HG02623 (cell line): ENCODE data around the gene RBMS3.

Experiments
- ATAC-seq: cut with Tn5 transposase; IDR thresholded peaks from one replicate; pipeline ENCODE4 v1.9.1; 2021; ENCODE audit warnings: moderate library complexity; ENCODE audit not compliant: unreplicated experiment

Gene RBMS3

DNA sequence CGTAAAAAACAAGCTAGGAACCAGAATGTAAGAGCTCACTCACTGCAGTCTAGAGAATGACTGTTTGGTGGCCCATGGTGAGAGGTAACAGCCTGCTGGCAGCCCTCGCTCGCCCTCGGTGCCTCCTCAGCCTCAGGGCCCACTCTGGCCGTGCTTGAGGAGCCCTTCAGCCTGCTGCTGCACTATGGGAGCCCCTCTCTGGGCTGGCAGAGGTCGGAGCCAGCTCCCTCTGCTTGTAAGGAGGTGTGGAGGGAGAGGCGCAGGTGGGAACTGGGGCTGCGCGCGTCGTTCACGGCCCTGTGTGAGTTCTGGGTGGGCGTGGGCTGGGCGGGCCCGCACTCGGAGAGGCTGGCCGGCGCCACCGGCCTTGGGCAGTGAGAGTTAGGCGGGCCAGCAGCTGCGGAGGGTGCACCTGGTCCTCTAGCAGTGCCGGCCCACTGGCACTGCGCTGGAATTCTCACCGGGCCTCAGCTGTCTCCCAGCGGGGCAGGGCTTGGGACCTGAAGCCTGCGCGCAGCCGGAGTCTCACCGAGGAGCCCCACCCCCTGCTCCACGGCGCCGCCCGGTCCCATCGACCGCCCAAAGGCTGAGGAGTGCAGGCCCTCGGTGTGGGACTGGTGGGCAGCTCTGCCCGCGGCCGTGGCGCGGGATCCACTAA is 420.6 kb downstream of the RBMS3 start:
- no peak for ATAC-seq

DNA sequence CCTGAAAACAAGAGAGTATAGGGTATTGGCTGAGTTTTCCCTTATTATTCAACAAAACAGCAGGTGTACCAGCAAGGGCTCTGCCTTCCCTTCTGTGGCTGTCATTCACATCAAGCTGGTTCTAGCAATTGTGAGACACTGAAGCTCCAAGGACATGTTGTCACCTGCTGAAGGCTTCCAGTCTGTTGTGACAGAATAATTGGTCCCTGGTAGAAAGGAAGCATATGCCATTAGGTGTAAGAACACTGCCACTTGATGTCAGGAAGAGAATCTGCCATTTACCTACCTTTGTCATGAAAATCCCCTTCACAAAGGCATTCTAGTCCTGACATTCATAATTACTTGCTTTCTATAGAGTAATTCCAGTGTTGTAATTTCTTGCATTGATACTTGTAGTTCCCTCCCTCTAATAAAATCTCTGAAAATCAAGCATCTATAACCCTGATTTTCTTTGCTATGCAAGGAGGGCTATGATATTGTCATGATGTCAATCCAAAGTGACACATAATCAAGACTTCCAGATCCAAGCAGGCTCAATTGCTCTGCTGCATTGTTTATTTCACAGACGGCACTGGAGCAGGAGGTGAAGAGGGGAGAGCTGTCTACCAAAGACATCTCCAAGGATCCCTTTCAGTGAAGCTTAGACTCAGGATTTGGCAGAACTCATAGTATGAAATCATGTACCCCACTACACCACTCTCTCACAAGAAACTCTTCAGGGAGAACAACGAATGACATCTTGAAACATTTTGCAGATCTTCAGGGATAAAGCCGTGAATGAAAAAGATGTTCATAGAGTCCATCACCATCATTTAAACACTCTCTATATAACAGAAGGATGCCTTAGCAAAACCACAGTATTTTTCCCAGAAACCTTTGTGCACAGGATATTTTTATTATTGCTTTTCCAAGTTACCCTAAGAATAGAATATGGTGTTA is 425.3 kb downstream of the RBMS3 start:
- ATAC-seq: no peak

DNA sequence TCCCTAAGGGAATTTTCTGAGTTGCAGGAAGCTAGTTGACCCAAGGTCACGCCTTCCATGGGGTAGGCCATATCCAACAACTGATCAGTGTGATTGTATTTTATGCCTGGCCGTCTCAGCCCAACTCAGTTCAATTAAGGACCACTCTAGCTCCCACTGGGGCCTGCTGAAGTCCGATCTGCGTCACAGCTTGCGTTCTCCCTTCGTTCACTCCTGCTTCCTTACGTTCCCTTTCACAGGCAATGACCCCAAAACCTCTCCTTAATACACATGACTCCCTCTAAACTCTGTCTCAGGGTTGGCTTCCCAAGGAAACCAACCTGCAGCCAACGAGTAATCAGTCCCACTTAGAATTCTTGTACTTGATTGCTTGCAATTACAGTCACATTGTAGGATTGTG is 428.0 kb downstream of the RBMS3 start:
- no peak for ATAC-seq

DNA sequence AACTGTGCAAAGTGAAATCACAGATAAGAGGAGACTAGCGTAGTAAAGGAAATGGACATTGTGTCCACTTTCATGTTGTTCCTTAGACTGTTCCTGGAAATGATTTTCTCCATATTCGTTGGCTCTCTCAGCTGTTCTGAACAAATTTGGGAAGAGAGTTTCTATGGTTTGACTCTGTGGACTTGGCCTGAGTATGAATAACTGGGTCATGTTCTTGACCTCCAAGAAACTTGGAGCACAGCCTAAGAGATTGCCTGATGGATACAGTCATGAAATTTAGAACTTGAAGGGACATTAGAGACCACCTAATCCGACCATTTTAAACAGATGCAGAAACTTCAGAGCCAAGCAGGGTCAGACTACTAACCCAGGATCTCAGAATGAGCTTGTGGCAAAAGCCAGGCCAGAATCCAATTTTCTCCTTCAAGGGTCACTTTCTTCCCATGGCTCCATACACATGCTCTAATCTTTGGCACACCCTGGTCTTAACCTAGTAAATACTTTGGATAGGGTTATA is 430.4 kb downstream of the RBMS3 start:
- ATAC-seq: no peak

DNA sequence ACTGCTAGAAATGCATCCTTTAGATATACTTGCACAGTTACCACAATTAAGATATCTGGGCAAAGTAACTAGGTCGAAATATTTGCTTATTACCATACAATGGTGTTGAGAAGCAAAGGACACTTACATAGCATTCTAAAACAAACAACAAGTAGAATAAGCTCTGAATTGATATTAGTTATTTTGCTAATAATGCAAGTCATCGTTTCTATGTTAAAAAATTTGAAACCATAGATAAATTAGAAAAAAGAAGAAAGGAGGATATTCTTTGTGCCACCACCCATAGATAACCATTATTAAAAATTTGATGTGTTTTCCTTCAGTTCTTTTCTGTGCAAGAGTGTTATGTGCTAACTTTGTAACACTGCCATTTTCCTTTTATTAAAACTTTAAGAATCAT is 435.3 kb downstream of the RBMS3 start:
- no peak for ATAC-seq

DNA sequence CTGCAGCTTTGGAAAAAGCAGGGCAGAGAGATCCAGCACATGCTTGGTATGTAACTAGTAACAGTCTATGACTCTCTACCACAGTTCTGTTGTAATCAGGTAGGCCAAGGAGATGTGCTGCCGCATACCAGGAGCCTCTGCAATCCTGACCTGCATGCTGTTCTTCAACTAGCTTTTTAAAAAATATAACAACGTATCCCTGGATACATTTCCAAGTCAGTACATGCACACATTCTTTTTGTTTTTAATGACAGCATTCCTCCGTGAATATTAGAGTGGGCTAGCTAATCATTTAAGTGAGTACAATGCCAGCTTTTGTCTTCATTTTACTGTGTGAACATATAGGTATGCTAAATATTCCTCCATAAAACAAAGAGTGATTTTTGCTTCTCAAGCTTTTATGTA is 437.8 kb downstream of the RBMS3 start:
- no peak for ATAC-seq

DNA sequence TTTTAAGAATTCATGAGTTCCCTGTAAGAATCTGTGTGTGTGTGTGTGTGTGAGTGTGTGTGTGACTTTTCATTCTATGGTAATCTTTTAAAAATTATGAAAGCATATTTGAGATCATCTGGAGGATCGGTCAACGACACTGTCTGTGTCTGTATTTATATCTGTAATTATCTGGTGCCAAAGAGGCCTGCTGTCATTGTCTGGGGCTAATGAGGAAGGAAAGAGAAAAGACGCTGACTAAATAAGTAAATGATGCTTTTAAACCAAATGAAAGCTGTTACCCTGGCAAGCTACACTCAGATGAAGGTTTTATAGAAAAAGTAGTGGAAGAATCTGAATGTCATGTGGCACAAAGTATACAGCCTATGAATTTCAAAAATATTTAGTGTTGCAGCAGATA is 439.8 kb downstream of the RBMS3 start:
- no peak for ATAC-seq

DNA sequence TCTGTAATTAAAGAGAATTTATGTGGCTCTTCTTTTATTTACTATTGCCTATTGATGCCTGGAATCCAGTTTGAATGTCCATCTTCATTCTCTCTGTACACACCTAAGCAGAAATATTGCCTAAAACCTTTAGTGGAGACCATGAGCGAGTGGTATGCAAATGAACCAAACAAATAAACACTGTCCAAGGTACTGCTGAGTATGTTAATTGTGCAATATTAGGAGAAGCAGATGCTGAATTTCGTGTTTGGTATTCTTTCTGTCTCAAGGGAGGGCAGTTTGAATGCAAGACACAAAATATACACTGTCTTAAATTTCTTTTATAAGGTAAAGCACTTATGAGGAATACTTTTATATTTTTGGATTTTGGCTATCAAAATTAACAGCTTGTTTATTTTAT is 440.9 kb downstream of the RBMS3 start:
- no peak for ATAC-seq

DNA sequence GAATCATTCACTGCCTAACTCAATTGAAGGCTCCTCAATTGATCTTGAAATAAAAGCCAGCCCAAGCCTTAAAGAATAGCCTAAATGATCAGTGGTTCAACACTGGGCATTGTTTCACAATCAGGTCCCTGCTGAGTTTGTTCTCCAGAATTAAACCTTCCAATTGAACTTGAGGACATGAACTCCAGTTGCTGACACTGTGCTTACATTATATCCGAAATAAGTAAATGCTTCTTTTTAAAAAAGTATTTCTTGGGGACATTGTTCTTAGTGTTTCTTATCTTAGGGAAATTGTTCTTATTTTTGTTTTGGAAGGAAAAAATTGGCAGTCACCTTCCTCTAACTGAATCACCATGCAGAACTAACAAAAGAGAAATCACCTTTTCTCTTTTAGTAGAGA is 450.2 kb downstream of the RBMS3 start:
- no peak for ATAC-seq

DNA sequence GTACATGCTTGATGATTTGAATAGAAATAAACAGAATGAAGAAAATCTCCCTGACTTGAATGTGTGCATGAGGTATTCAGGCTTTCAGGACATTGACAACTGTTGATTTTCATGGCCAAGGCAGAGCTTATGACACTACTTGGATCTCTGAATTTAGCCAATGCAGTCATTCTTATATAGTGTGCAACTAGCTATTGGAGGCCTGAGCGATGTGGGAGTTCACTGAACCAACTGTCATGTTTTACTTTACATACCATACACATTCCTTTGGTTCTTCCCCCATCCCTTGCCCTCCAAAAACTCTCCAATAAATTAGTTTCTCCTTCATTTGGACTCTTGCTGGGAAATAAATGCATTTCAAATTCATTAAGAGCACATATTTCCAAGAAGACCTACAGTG is 460.4 kb downstream of the RBMS3 start:
- ATAC-seq: no peak

DNA sequence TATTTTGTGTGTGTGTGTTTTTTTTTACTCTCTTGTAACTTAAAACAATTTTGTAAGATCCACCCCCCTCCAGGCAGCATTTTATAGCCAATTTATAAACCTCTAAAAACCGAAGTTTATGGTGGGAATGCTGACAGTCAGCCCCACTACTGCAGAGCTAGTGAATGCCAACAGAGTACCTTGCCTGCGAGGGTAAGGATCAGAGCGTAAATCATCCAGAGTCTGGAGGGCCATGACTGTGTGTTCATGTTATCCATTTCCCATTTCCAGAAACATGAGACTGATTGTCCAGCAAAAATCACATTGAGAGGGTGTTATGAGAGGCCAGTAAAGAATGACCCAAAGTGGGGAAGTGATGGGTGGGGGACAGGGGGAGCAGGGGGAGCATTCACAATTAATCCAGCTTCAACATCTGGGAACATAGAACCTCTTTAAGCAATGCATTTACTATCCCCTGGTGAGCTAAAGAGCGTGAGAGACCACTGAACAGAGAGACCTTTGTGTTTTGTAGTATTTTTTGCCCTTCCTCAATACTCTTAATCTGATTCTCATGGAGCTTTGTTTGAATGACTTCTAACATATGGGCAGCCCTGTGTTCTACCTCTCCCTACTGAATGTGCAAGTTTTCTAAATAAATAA is 464.5 kb downstream of the RBMS3 start:
- ATAC-seq: no peak

DNA sequence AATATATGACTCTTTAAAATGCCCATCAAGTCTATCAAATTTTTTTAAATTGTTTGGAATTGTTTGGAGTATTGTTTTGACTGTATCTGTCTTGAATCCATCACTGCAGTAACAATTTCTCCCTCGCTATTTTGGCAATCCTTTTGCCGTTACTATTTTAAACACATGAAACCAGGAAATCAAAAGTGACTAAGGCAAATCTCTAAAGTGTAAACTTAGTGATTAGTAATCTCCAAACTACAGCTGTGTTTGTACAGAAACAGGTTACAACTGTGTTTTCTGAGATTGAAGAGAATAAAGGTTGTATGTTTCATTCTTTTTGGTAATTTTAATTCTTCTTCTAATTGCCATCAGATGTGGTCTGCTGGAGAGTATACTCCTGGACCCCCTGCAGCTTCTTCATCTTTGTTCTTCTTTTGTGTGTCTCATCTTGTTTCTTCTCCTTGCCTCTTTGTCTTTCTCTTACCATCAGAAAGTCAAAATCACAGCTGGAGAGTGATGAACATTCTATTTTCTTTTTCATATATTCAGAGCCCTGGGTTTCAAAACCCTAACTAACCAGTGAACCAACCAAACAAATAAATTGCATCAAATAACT is 465.4 kb downstream of the RBMS3 start:
- no peak for ATAC-seq

DNA sequence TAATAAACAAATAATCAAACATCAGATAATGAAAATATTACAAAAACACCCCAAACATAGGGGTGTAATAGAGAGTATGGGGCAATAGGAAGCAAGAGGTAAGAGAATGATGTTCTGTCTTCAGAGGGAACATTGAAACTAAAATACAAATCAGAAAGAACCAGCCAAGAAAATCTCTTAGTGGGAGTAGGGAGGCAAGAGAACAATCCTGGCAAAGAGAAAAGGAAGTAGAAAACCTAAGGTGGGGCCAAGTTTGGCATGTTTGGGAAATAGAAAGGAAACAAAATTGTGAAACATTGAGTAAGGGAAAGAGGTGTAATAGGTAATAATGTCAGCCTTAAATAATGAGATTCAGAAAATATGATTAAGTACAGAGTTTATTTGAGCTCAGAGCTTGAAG is 467.1 kb downstream of the RBMS3 start:
- ATAC-seq: no peak

DNA sequence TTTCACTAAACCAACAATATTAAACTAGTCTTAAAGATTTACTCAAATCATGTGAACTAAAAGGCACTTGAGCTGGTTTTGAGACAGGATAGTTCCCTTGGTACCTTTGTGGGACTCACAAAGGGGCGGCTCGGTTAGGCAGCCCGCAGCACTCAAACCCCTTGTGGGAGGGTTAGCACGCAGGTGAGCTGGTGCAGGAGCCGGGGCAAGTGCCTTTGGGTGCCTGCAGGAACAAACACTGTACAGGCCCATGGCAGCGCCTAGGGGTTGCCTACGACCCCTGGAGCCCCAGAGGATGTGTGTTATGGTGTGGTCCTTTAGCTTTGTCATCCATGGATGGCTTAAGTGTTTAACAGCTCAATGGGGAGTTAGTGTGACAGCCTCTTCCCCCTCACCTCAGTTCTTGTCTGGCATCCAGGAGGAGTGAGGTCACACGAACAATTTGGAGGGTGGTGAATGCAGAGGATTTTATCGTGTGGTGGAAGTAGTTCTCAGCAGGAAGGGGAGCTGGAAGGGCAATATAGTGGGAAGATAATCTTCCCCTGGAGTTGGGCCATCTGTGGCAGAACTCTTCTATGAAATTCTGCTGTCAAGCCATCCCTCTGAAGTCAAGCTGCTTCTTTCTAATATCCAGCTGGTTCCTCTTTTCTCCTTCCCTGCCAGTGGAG is 470.9 kb downstream of the RBMS3 start:
- ATAC-seq: no peak

DNA sequence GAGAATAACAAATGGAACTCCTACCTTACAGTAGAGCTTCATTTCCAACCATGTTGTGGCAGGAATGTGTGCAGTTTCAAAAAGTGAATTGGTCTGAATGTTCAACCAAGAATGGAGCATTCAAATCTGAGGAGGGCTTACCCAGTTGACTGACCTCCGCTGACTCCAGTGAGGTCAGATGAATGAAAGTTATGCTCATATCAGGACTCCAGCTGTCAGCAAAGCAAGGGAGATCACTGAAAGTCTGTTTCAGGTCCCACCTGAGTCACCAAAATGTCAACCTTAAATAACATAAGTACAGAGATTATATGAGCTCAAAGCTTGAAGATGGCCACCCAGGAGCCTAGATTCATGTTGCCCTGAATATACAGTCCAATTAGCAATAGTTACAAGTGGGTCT is 473.5 kb downstream of the RBMS3 start:
- peak; percentile 52 for ATAC-seq

DNA sequence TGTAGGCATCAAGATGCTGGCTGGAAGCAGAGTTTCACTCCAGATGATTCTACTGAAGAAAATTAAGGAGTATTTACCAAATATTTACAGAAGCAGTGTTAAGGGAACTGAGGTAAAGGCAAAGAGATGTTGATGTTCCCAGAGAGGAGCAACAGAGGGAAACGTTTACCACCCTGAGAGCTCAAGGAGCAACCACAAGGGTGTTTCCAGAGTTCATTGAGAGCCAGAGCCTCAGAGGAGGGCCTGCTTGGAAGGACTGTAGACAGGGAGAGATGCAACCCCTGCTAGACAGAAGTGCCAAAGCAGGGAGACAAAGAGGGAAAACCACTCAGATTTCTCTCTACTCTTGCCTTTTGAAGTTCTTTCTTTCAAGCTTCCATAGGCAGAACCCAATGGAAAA is 474.5 kb downstream of the RBMS3 start:
- ATAC-seq: no peak

DNA sequence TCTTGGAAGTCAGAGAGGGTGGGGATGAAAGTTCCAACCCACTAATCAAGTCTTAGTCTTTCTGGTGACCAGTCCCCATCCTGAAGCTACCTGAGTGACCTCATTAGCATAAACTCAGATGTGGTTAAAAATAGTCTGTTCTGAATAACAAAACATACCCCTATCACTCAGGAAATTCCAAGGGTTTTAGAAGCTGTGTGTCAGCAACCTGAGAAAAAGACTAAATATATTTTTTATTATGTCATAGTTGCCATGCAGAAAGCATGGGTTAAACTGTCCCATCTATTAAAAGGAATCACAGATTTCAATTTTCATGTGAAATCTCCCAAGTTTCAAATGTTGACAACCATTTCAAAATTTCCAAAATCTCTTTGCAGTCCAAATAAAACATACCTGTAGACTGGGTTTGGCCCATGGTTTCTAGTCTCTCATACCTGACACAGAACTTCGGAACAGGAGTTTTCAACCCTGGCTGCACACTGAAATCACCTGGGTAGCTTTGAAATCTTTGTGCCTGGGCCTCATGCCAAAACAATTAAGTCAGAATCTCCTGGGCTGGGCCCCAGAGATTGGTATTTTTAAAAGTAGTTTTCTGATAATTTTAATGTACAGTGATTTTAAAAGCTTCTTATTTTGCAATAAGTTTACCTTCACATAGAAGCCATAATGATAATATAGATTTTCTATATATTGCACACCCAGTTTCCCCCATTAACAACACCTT is 476.3 kb downstream of the RBMS3 start:
- ATAC-seq: no peak

DNA sequence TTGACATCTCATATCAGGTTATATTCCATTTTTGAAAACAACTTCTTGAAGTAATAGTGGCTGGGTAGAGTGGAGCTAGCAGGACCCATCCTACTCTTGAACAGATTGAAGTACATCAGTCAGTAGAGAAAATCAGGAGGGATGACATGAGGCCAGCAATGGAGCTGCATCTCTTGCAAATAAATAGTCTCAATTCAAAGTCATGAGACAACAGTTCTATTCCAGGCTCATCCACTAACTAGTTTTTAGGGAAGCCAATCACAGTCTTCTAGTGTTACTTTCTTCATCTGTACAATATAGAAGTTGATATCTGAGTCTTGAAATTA is 477.2 kb downstream of the RBMS3 start:
- ATAC-seq: no peak

DNA sequence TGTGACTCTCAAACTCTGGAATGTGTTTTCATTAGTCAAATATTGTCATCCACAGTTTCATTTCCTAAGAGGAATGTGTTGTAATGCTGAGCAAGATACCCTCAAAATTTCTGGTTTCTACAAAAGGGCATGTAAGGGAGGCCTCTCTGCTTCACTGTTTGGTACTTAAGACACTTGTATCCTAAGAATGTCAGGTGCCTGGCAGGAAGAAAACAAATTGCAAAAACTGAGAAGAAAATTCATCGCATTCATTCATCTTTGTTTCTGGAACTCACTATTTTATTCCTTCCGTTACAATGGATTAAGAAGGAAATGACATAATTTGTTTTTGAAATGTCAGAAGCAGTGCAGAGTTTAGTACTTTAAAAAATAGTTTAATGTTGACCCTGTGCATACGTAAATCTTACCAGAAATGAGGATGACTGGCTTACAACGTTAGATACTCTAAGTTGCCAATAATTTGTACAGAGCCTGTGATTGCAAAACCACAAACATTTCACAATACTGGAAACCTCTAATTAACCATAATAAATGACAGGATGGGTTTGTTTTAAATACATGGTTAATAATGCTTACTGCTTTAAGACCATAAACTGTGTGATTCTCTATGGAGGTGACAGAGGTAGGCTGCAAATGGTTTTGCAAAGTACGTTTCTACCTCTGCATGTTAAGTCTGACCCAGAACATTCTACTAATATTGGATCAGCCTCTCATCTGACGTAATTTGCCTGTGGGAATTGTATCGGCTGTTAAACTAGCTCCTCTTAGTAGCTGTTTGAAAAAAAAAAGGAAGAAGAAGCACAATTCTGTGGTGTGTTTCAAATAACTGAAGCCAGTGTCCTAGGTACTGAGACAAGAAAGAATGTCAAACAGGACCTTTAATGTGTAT is 477.8 kb downstream of the RBMS3 start:
- no peak for ATAC-seq
